GM12878 (cell line): ENCODE measurements around the gene TP53RK. TPM values are rescaled to one million over a fixed set of nuclear protein-coding genes. Genes with fewer than 3 reads are reported as not detected.

ENCODE experiments used
- ATAC-seq: fragments of 200-7000 bp; cut with Tn5 transposase; 3 replicates; pipeline ENCODE4 v1.9.1; 2020; ENCODE audit warnings: mild to moderate bottlenecking, moderate library complexity
- BruUV-seq: library from RNA; stranded (reverse); fragments of 400-500 nt; replicated peaks from 2 replicates; lab custom pipeline; 2021; lab: Mats Ljungman, UMichigan
- CTCF ChIA-PET: fragments of 300-600 bp; sonication (Branson Sonifier 250); formaldehyde crosslinking; extraction: SDS; loops from one replicate; lab custom pipeline; 2021; ENCODE audit warnings: inconsistent platforms; lab: Yijun Ruan, JAX
- POLR2A ChIA-PET: fragments of 350-600 bp; formaldehyde crosslinking; extraction: SDS; loops from one replicate; lab custom pipeline; 2021; ENCODE audit warnings: inconsistent platforms; lab: Charles Lee
- RAD21 ChIA-PET: fragments of 300-600 bp; sonication (Branson Sonifier 250); formaldehyde crosslinking; loops from one replicate; lab custom pipeline; 2023; ENCODE audit warnings: antibody characterized with exemption; ENCODE audit not compliant: unreplicated experiment; lab: Charles Lee
- SMC1A ChIA-PET: fragments of 300-600 bp; sonication (Branson Sonifier 250); formaldehyde crosslinking; loops from one replicate; lab custom pipeline; 2023; ENCODE audit not compliant: unreplicated experiment, uncharacterized antibody; lab: Charles Lee
- DNase-seq: peaks from one replicate; pipeline ENCODE4 v3.0.0-alpha.2; 2011; ENCODE audit warnings: low read depth, low spot score
- FAIRE-seq: peaks from 3 replicates; lab custom pipeline; 2011; peaks lifted over from hg19 to GRCh38; lab: Jason Lieb, UNC
- H2AFZ ChIP-seq: 2 replicates; pipeline ENCODE4 v1.6.0; 2011; ENCODE audit warnings: low read depth, low read length, control low read depth; ENCODE audit not compliant: control insufficient read depth
- H3K27ac ChIP-seq: 2 replicates; pipeline ENCODE4 v1.5.1; 2011; ENCODE audit warnings: control low read depth; ENCODE audit not compliant: control insufficient read depth, insufficient read depth
- H3K27me3 ChIP-seq, 2 experiments: replicated peaks in 1 of 2; 2 replicates each; pipeline versions ENCODE4 v1.6.0 to v1.6.1; 2011; ENCODE audit warnings: low read length in 1 of 2; ENCODE audit not compliant: control insufficient read depth in 2 of 2, insufficient read depth in 2 of 2
- H3K36me3 ChIP-seq, 2 experiments: 2 replicates each; pipeline ENCODE4 v1.5.1; 2011; ENCODE audit warnings: low read length in 1 of 2; ENCODE audit not compliant: control insufficient read depth in 2 of 2, insufficient read depth in 2 of 2
- H3K4me1 ChIP-seq: 2 replicates; pipeline ENCODE4 v1.6.1; 2011; ENCODE audit warnings: mild to moderate bottlenecking, low read length, moderate library complexity, mixed read lengths; ENCODE audit not compliant: control insufficient read depth, insufficient read depth
- H3K4me2 ChIP-seq: 2 replicates; pipeline ENCODE4 v1.6.0; 2011; ENCODE audit warnings: control low read depth; ENCODE audit not compliant: control insufficient read depth, insufficient read depth
- H3K4me3 ChIP-seq: fragments of 200-600 bp; sonication (generic); 2 replicates; pipeline ENCODE4 v1.5.1; 2016
- H3K79me2 ChIP-seq: 2 replicates; pipeline ENCODE4 v1.6.0; 2011; ENCODE audit warnings: low read length; ENCODE audit not compliant: control insufficient read depth, insufficient read depth
- H3K9ac ChIP-seq: 2 replicates; pipeline ENCODE4 v1.8.0; 2011; ENCODE audit warnings: low read length, control low read depth, mixed read lengths; ENCODE audit not compliant: control insufficient read depth, insufficient read depth
- H3K9me3 ChIP-seq: replicated peaks from 3 replicates; pipeline ENCODE4 v1.5.1; 2011; ENCODE audit warnings: mild to moderate bottlenecking, low read length; ENCODE audit not compliant: control insufficient read depth, insufficient read depth
- H4K20me1 ChIP-seq: 2 replicates; pipeline ENCODE4 v1.6.0; 2011; ENCODE audit not compliant: control insufficient read depth, insufficient read depth
- CHD1 ChIP-seq: IDR thresholded peaks from 2 replicates; pipeline ENCODE4 v1.6.1; 2012; ENCODE audit warnings: low read depth, low read length, improper control_type of control experiment
- FOXM1 ChIP-seq: IDR thresholded peaks from 2 replicates; pipeline ENCODE4 v1.6.1; 2012; ENCODE audit warnings: low read depth, mild to moderate bottlenecking, inconsistent platforms, low read length, moderate library complexity
- HCFC1 ChIP-seq: fragments of 150-350 bp; IDR thresholded peaks from 2 replicates; pipeline ENCODE4 v1.6.1; 2014; ENCODE audit warnings: low read length
- HDAC6 ChIP-seq: fragments of 200-600 bp; sonication (generic); IDR thresholded peaks from one replicate; pipeline ENCODE4 v1.8.0; 2017; ENCODE audit warnings: antibody characterized with exemption; ENCODE audit not compliant: unreplicated experiment
- LARP7 ChIP-seq: fragments of 450-650 bp; IDR thresholded peaks from 2 replicates; pipeline ENCODE4 v1.6.1; 2017; ENCODE audit warnings: mild to moderate bottlenecking
- MXI1 ChIP-seq: fragments of 150-350 bp; IDR thresholded peaks from 2 replicates; pipeline ENCODE4 v1.6.1; 2011; ENCODE audit warnings: low read depth, mild to moderate bottlenecking, inconsistent platforms, low read length, improper control_type of control experiment
- SREBF1 ChIP-seq: IDR thresholded peaks from 2 replicates; pipeline ENCODE4 v1.6.1; 2012; ENCODE audit warnings: mild to moderate bottlenecking, low read length
- SREBF2 ChIP-seq: IDR thresholded peaks from 2 replicates; pipeline ENCODE4 v1.6.1; 2012; ENCODE audit warnings: mild to moderate bottlenecking, low read length
- TAF1 ChIP-seq: IDR thresholded peaks from 2 replicates; pipeline ENCODE4 v1.6.1; 2011; ENCODE audit warnings: mild to moderate bottlenecking, low read depth, low read length, borderline replicate concordance
- WGBS: methylation state at CpG from one replicate; pipeline ENCODE4 v1.1.6; 2016; ENCODE audit warnings: low lambda C conversion rate; ENCODE audit not compliant: insufficient replicate concordance, insufficient coverage; ENCODE audit errors: missing lambda C conversion rate; 5-methylcytosine and 5-hydroxymethylcytosine counted together
- in situ Hi-C: fragments of 300-500 bp; cut with MboI; formaldehyde crosslinking; loops from 9 replicates; pipeline ENCODE4 v1.14.3; 2018; ENCODE audit warnings: mixed read lengths
- intact Hi-C: fragments of 100-400 bp; cut with micrococcal nuclease; formaldehyde crosslinking; loops from one replicate; pipeline ENCODE4 v1.14.2; 2022; ENCODE audit not compliant: unreplicated experiment
- polyA plus RNA-seq, 11 experiments: library from polyadenylated mRNA; depleted of rRNA in 4 of 11; unstranded in 6 of 11; stranded (reverse) in 5 of 11; fragments of >200 nt; fragmentation: Nextera tagmentation in 4 of 11; fragmentation: Illumina TruSeq in 1 of 11; extraction: Ambion mirVana in 4 of 11; extraction: Trizol in 1 of 11; gene quantifications; 1 replicate in 1 of 11; 2 replicates in 10 of 11; pipeline versions ENCODE4 v1.2.1 to v1.2.3, GENCODE V29; 2011 to 2016; ENCODE audit warnings: inconsistent platforms in 2 of 11, missing spikeins in 2 of 11, low read depth in 1 of 11
- total RNA-seq, 4 experiments: library from RNA; depleted of rRNA in 3 of 4; stranded (reverse); fragments of >200 nt in 3 of 4; fragmentation: Illumina TruSeq in 1 of 4; extraction: Trizol in 1 of 4; gene quantifications; 2 replicates each; pipeline versions ENCODE4 v1.2.1 to v1.2.3, GENCODE V29; 2013 to 2021
- TF ChIP-seq, protein P1 (sequence below): fragments of 450-650 bp; IDR thresholded peaks from 2 replicates; pipeline ENCODE4 v1.6.1; 2017; ENCODE audit warnings: mild to moderate bottlenecking, moderate library complexity
- TF ChIP-seq, protein P2 (sequence below): fragments of 450-650 bp; IDR thresholded peaks from 2 replicates; pipeline ENCODE4 v1.6.1; 2017; ENCODE audit warnings: antibody characterized with exemption, mild to moderate bottlenecking, moderate library complexity
- TF ChIP-seq, protein P3 (sequence below): IDR thresholded peaks from 2 replicates; pipeline ENCODE4 v1.6.1; 2011; ENCODE audit warnings: borderline replicate concordance, low read depth, mild to moderate bottlenecking, moderate library complexity, mixed read lengths, low read length; ENCODE audit not compliant: insufficient read depth; ENCODE audit errors: extremely low read length

Gene TP53RK
- total and polyA plus RNA-seq, 10 of the 15 experiments (the other 5 are each of a cell fraction or from before 2014, with no cell fraction given), result 3.8 to 23.1 (median 16.1) TPM

DNA sequence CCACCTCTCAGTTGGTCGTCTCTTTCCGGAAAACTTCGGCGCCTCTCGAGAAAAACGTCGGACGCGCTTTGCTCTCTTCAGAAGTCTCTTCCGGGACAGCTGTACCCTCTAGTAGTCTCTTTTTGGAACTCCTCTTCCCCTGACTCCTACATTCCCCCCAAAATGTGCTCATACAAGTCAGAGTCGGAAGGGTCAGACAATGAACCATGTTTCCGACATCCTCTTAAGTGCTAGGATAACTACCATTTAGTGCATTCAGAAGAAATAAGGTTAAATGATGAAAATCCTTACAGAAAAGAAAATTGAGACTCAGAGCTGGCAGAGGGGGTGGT, 476 bp upstream of the TP53RK start (continued):
- TF ChIP-seq SREBF1, result no peak
- TF ChIP-seq, all 136 proteins: peak for 5

DNA sequence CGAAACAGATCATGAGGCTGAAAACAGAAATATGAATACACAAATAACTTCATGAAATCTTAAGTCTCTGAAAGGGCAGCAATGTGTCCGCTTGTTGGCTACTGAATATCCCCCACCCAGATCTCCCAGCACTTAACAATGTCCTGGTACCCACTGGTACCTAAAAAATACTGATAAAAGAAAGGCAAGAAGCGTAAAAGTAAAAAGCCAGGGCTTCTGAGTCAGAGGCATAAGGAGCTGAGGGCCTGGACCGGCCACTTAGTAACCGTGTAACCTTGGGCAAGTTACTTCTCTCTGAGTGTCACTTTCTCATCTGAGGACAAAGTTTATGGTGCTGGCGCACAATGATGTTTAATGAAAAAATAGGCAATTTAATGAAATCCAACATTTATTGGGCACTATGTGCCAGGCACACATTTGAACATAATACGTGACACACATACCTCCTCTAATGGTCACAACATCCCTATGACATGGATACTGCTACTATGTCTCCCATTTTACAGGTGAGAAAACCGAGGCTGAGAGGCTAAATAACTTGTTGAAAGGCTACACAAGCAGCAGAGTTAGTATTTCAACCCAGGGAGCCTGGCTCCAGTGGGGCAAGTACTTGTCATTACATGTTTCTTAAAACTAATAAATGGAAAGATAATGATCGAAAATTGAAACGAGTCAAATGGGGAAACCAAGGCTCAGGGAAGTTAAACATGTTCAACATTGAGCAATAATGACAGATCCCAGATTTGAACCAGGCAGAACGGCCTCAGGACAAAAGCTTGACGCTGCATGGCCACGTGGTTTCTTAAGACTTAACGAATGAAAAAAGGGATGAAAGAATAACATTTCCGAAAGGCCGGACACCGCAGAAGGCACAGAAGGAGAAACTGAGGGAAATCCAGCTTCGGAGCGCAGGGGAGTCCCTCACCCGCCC, 828 bp downstream of the TP53RK start:
- no peak for FAIRE-seq
- peaks cover 3% of the 10 kb centered on the region; the same call in 1 of the 2 replicates for H4K20me1 ChIP-seq
- POLR2A ChIA-PET, result interaction anchor here (0.5 to 1.5 kb wide), 7 partner anchors 100 to 887 kb away, joined by 3 to 6 read pairs (median 3); no protein-coding TSS in a partner anchor
- no TSS peak for BruUV-seq
- SMC1A ChIA-PET, result interaction anchor here (1.1 to 2.0 kb wide), 5 partner anchors 9 to 167 kb away, joined by 3 to 5 read pairs (median 5); no protein-coding TSS in a partner anchor
- intact Hi-C loops, result no loop called here
- CTCF ChIA-PET, result interaction anchor here (0.7 to 11.6 kb wide), 11 partner anchors 8 to 1575 kb away, joined by 3 to 114 read pairs (median 3); no protein-coding TSS in a partner anchor
- 3% methylated on average over 20 of the region's 20 CpGs for WGBS
- peak overlapping the region; percentile 76 for H3K27ac ChIP-seq
- H3K36me3 ChIP-seq, result peaks cover 0 to 11% of the 10 kb centered on the region in 2 experiments; a peak in 1 of 4 replicates
- ATAC-seq, result no peak
- peaks cover 11% of the 10 kb centered on the region for H3K4me1 ChIP-seq
- H3K27me3 ChIP-seq, result no peaks in the 10 kb centered on the region
- no peak for DNase-seq
- peak overlapping the region; percentile 63 for H3K9ac ChIP-seq
- peaks cover 37% of the 10 kb centered on the region for H3K79me2 ChIP-seq
- peak overlapping the region; percentile 76 for H2AFZ ChIP-seq
- peak overlapping the region; percentile 78 for H3K4me3 ChIP-seq
- no peaks in the 10 kb centered on the region; the same call in 1 of the 3 replicates for H3K9me3 ChIP-seq
- RAD21 ChIA-PET, result interaction anchor here (0.8 kb wide), 1 partner anchor 147 kb away, joined by 3 read pairs; no protein-coding TSS in a partner anchor
- in situ Hi-C loops, result loop anchor here (10.0 kb wide), 1 partner anchor 134 kb away; the partner anchor contains the start of gene OCSTAMP
- H3K4me2 ChIP-seq, result peak overlapping the region; percentile 23
- TF ChIP-seq TAF1 (no peak), LARP7 (0 out of 2 replicates have a peak, but pooled peaks have one; percentile 16), CHD1 (0 out of 2 replicates have a peak, but pooled peaks have one; percentile 70), HDAC6 (no peak), HCFC1 (no peak), MXI1 (peak; percentile 44; the same call in 1 of the 2 replicates), FOXM1 (no peak), SREBF2 (no peak)
- TF ChIP-seq, protein P1, sequence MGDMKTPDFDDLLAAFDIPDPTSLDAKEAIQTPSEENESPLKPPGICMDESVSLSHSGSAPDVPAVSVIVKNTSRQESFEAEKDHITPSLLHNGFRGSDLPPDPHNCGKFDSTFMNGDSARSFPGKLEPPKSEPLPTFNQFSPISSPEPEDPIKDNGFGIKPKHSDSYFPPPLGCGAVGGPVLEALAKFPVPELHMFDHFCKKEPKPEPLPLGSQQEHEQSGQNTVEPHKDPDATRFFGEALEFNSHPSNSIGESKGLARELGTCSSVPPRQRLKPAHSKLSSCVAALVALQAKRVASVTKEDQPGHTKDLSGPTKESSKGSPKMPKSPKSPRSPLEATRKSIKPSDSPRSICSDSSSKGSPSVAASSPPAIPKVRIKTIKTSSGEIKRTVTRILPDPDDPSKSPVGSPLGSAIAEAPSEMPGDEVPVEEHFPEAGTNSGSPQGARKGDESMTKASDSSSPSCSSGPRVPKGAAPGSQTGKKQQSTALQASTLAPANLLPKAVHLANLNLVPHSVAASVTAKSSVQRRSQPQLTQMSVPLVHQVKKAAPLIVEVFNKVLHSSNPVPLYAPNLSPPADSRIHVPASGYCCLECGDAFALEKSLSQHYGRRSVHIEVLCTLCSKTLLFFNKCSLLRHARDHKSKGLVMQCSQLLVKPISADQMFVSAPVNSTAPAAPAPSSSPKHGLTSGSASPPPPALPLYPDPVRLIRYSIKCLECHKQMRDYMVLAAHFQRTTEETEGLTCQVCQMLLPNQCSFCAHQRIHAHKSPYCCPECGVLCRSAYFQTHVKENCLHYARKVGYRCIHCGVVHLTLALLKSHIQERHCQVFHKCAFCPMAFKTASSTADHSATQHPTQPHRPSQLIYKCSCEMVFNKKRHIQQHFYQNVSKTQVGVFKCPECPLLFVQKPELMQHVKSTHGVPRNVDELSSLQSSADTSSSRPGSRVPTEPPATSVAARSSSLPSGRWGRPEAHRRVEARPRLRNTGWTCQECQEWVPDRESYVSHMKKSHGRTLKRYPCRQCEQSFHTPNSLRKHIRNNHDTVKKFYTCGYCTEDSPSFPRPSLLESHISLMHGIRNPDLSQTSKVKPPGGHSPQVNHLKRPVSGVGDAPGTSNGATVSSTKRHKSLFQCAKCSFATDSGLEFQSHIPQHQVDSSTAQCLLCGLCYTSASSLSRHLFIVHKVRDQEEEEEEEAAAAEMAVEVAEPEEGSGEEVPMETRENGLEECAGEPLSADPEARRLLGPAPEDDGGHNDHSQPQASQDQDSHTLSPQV, result no peak
- TF ChIP-seq, protein P2, sequence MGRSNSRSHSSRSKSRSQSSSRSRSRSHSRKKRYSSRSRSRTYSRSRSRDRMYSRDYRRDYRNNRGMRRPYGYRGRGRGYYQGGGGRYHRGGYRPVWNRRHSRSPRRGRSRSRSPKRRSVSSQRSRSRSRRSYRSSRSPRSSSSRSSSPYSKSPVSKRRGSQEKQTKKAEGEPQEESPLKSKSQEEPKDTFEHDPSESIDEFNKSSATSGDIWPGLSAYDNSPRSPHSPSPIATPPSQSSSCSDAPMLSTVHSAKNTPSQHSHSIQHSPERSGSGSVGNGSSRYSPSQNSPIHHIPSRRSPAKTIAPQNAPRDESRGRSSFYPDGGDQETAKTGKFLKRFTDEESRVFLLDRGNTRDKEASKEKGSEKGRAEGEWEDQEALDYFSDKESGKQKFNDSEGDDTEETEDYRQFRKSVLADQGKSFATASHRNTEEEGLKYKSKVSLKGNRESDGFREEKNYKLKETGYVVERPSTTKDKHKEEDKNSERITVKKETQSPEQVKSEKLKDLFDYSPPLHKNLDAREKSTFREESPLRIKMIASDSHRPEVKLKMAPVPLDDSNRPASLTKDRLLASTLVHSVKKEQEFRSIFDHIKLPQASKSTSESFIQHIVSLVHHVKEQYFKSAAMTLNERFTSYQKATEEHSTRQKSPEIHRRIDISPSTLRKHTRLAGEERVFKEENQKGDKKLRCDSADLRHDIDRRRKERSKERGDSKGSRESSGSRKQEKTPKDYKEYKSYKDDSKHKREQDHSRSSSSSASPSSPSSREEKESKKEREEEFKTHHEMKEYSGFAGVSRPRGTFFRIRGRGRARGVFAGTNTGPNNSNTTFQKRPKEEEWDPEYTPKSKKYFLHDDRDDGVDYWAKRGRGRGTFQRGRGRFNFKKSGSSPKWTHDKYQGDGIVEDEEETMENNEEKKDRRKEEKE, result no peak
- TF ChIP-seq, protein P3, sequence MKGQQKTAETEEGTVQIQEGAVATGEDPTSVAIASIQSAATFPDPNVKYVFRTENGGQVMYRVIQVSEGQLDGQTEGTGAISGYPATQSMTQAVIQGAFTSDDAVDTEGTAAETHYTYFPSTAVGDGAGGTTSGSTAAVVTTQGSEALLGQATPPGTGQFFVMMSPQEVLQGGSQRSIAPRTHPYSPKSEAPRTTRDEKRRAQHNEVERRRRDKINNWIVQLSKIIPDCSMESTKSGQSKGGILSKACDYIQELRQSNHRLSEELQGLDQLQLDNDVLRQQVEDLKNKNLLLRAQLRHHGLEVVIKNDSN, result peak; percentile 39
